PC-3 (cell line): ENCODE measurements around the gene ZNF45. TPM values are rescaled to one million over a fixed set of nuclear protein-coding genes. Genes with fewer than 3 reads are reported as not detected.

Experiments used
- ATAC-seq: fragments of 200-7000 bp; cut with Tn5 transposase; 2 replicates; pipeline ENCODE4 v1.9.1; 2020; ENCODE audit warnings: mild to moderate bottlenecking, moderate library complexity
- BruUV-seq: library from RNA; stranded (reverse); fragments of 400-500 nt; replicated peaks from 2 replicates; lab custom pipeline; 2021; lab: Mats Ljungman, UMichigan
- CTCF ChIA-PET: fragments of 300-600 bp; sonication (Branson Sonifier 250); formaldehyde crosslinking; loops from one replicate; lab custom pipeline; 2022; ENCODE audit warnings: antibody characterized with exemption; lab: Charles Lee
- POLR2A ChIA-PET: fragments of 300-600 bp; sonication (Branson Sonifier 250); formaldehyde crosslinking; loops from one replicate; lab custom pipeline; 2022; ENCODE audit warnings: antibody characterized with exemption; ENCODE audit not compliant: unreplicated experiment; lab: Charles Lee
- DNase-seq: peaks from one replicate; pipeline ENCODE4 v3.0.0-alpha.2; 2015
- H2AFZ ChIP-seq: fragments of 300-600 bp; sonication (generic); 2 replicates; pipeline ENCODE4 v1.6.0; 2016; ENCODE audit warnings: antibody characterized with exemption, low read length
- H3F3A ChIP-seq: fragments of 300-600 bp; sonication (generic); one replicate; pipeline ENCODE4 v1.6.0; 2017; ENCODE audit warnings: antibody characterized with exemption, low read length, control low read depth, mild to moderate bottlenecking; ENCODE audit not compliant: unreplicated experiment
- H3K27ac ChIP-seq: fragments of 300-600 bp; sonication (generic); 2 replicates; pipeline ENCODE4 v1.5.1; 2016; ENCODE audit warnings: mild to moderate bottlenecking, low read length
- H3K27me3 ChIP-seq: fragments of 300-600 bp; sonication (generic); 2 replicates; pipeline ENCODE4 v1.6.1; 2016; ENCODE audit warnings: low read length, mixed read lengths
- H3K36me3 ChIP-seq: fragments of 300-600 bp; sonication (generic); 2 replicates; pipeline ENCODE4 v1.6.1; 2016; ENCODE audit warnings: low read depth, mixed run types, low read length, mixed read lengths
- H3K4me1 ChIP-seq: fragments of 300-600 bp; sonication (generic); 2 replicates; pipeline ENCODE4 v1.5.1; 2016; ENCODE audit warnings: low read length; ENCODE audit not compliant: insufficient read depth
- H3K4me2 ChIP-seq: fragments of 300-600 bp; sonication (generic); 2 replicates; pipeline ENCODE4 v1.6.0; 2016; ENCODE audit warnings: low read length
- H3K4me3 ChIP-seq: fragments of 300-600 bp; sonication (generic); 2 replicates; pipeline ENCODE4 v1.5.1; 2016; ENCODE audit warnings: mild to moderate bottlenecking, low read length, mixed read lengths
- H3K79me2 ChIP-seq: fragments of 300-600 bp; sonication (generic); 2 replicates; pipeline ENCODE4 v1.6.1; 2017; ENCODE audit warnings: low read length, mixed read lengths
- H3K9ac ChIP-seq: fragments of 300-600 bp; sonication (generic); 2 replicates; pipeline ENCODE4 v1.6.0; 2016; ENCODE audit warnings: mild to moderate bottlenecking, low read length
- H3K9me2 ChIP-seq: fragments of 300-600 bp; sonication (generic); replicated peaks from 2 replicates; pipeline ENCODE4 v1.6.1; 2016; ENCODE audit warnings: mixed run types, low read length, mixed read lengths
- H3K9me3 ChIP-seq: fragments of 300-600 bp; sonication (generic); 2 replicates; pipeline ENCODE4 v1.6.1; 2016; ENCODE audit warnings: low read length, mixed read lengths
- H4K20me1 ChIP-seq: fragments of 300-600 bp; sonication (generic); 2 replicates; pipeline ENCODE4 v1.6.1; 2016; ENCODE audit warnings: low read length, mixed read lengths
- EZH2 ChIP-seq: fragments of 300-600 bp; sonication (generic); IDR thresholded peaks from one replicate; pipeline ENCODE4 v1.6.1; 2017; ENCODE audit warnings: antibody characterized with exemption, mild to moderate bottlenecking, low read length; ENCODE audit not compliant: unreplicated experiment
- EZH2phosphoT487 ChIP-seq: fragments of 300-600 bp; sonication (generic); IDR thresholded peaks from 2 replicates; pipeline ENCODE4 v1.6.1; 2018; ENCODE audit warnings: mild to moderate bottlenecking, antibody characterized with exemption, low read length, borderline replicate concordance
- intact Hi-C: fragments of 100-400 bp; cut with micrococcal nuclease; formaldehyde crosslinking; loops from 2 replicates; pipeline ENCODE4 v1.9.0; 2023
- total RNA-seq: library from RNA; depleted of rRNA; stranded (reverse); fragments of >200 nt; gene quantifications from 2 replicates; pipeline ENCODE4 v1.2.3, GENCODE V29; 2014
- TF ChIP-seq, protein P1 (sequence below): fragments of 300-600 bp; sonication (generic); conservative IDR thresholded peaks from 2 replicates; pipeline ENCODE4 v1.5.1; 2017; ENCODE audit warnings: antibody characterized with exemption, low read depth, mild to moderate bottlenecking, low read length

The ZNF45 gene
- total RNA-seq, 1 experiment from 2014 or later = 5.8 TPM

DNA sequence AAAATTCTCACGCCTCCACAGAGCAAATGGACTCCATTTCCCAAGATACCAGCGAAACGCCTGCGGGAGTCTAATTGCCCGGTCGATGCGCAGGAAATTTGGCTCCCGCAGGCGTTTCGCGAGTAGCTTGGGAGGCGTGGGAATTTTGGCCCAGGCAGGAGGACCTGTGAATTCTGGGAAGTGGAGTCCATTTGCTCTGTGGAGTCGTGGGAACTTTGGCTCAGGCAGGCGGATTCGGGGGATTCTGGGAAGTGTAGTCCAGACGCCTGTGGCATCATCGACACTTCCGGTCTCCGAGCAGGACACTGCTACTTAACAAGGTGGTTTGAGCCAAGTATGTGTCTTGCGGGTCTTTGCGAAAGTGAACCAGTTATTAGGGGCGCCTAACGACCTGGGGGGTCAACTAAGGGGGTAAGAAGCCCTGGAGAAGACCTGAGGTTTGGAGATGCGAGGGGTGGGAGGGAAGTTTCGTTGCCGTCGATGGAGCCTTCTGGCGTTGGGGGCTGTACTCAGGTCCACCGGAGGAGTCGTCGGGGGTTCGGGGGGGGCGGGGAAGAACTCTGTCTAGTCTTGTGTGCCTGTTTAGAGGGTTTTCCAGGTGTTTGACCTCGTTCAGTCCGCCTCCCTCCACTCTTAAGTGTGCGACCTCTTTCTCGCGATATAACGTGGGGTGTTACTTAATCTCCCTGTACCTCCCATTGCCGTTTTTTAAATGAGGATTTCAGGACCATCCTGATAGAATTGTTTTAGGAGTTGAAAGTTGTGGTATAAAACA lies 49.0 kb upstream of the ZNF45 start, which contains the start of gene ZNF155:
ZNF155 (plus strand) TSS at position 277 of the 775 bp plus-strand sequence. CDS start 4,356 bp downstream, outside the sequence.
- H2AFZ ChIP-seq = peak within 1 kb of the TSS; percentile 97
- POLR2A ChIA-PET = no interaction called here
- peak within 1 kb of the TSS; percentile 49 for H3K9ac ChIP-seq
- TF ChIP-seq EZH2phosphoT487 (no peak), EZH2 (no peak)
- TF ChIP-seq, protein P1, sequence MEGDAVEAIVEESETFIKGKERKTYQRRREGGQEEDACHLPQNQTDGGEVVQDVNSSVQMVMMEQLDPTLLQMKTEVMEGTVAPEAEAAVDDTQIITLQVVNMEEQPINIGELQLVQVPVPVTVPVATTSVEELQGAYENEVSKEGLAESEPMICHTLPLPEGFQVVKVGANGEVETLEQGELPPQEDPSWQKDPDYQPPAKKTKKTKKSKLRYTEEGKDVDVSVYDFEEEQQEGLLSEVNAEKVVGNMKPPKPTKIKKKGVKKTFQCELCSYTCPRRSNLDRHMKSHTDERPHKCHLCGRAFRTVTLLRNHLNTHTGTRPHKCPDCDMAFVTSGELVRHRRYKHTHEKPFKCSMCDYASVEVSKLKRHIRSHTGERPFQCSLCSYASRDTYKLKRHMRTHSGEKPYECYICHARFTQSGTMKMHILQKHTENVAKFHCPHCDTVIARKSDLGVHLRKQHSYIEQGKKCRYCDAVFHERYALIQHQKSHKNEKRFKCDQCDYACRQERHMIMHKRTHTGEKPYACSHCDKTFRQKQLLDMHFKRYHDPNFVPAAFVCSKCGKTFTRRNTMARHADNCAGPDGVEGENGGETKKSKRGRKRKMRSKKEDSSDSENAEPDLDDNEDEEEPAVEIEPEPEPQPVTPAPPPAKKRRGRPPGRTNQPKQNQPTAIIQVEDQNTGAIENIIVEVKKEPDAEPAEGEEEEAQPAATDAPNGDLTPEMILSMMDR = no peak
- H3K27me3 ChIP-seq = no peaks in the 10 kb centered on the region
- BruUV-seq = no TSS peak
- peak within 1 kb of the TSS; percentile 80 for H3K4me2 ChIP-seq
- no peaks in the 10 kb centered on the region for H3K4me1 ChIP-seq
- intact Hi-C loops = loop anchor here (1.0 to 2.0 kb wide), 2 partner anchors 19 to 110 kb away; partner anchors contain the start of genes ZNF224 and ZNF230
- no peaks in the 10 kb centered on the region; the same call in 1 of the 2 replicates for H3K36me3 ChIP-seq
- ATAC-seq (peak; percentile 99), DNase-seq (peak; percentile 92)
- peaks cover 13% of the 10 kb centered on the region for H3K79me2 ChIP-seq
- no peak within 1 kb of the TSS for H3K27ac ChIP-seq
- no peaks in the 10 kb centered on the region for H3F3A ChIP-seq
- no peaks in the 10 kb centered on the region for H3K9me3 ChIP-seq
- CTCF ChIA-PET = no interaction called here
- H4K20me1 ChIP-seq = no peaks in the 10 kb centered on the region
- no peaks in the 10 kb centered on the region for H3K9me2 ChIP-seq
- H3K4me3 ChIP-seq = peak within 1 kb of the TSS; percentile 81

DNA sequence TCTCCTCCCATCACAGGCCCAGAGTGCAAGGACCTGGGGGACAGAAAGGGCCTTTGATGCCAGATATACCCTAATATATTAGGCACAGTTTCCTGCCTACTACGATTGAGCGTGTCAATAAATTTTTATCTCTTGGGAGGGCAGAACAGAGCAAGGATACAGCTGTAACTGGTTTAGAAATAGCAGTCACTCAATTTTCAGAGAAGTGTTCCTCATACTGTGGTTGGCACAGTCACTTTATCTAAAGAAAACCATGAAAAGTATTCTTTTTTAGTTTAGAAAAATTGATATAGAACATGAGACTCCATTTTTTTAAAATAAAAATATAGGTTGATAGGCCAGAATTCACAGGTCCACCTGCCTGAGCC lies 48.4 kb upstream of the ZNF45 start:
- intact Hi-C loops = no loop called here
- TF ChIP-seq, protein P1 = no peak
- TF ChIP-seq EZH2phosphoT487 = no peak
- TF ChIP-seq EZH2 = no peak
- peak overlapping the region; percentile 97 for H2AFZ ChIP-seq
- H3K27ac ChIP-seq = no peak overlapping the region
- ChIA-PET CTCF (no interaction called here), POLR2A (no interaction called here)
- H4K20me1 ChIP-seq = no peaks in the 10 kb centered on the region
- DNase-seq (no peak), ATAC-seq (no peak)
- H3K27me3 ChIP-seq = no peaks in the 10 kb centered on the region
- H3K79me2 ChIP-seq = peaks cover 13% of the 10 kb centered on the region
- no peak overlapping the region for H3K9ac ChIP-seq
- H3F3A ChIP-seq = no peaks in the 10 kb centered on the region
- peak overlapping the region; percentile 80 for H3K4me2 ChIP-seq
- H3K36me3 ChIP-seq = no peaks in the 10 kb centered on the region; the same call in 1 of the 2 replicates
- BruUV-seq = no TSS peak
- H3K9me3 ChIP-seq = no peaks in the 10 kb centered on the region
- peak overlapping the region; percentile 81 for H3K4me3 ChIP-seq
- H3K9me2 ChIP-seq = no peaks in the 10 kb centered on the region
- no peaks in the 10 kb centered on the region for H3K4me1 ChIP-seq

DNA sequence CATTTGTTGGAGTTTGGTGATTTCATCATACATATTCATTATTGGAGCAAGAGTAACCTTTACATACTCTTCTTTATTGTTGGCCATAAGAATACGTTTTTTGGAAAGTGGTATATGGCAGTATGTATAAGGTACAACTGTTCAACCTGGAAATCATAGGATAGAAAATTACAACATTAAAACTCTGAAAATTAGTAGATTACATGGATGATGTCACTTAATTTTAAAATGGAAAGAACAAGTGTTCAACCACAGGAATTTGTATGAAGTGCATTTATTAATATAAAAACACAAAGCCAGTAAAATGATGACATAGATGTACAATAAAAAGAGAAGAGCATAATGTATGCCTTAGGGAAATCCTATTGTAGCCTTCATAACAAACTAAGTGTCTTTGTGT lies 41.6 kb upstream of the ZNF45 start:
- Histone ChIP-seq H3K27ac (no peak overlapping the region), H3K4me3 (no peak overlapping the region), H3F3A (no peaks in the 10 kb centered on the region), H3K4me1 (no peaks in the 10 kb centered on the region), H3K36me3 (no peaks in the 10 kb centered on the region), H3K9me2 (no peaks in the 10 kb centered on the region), H3K4me2 (no peak overlapping the region), H4K20me1 (no peaks in the 10 kb centered on the region), H3K27me3 (no peaks in the 10 kb centered on the region), H3K9me3 (no peaks in the 10 kb centered on the region), H3K79me2 (no peaks in the 10 kb centered on the region), H2AFZ (no peak overlapping the region), H3K9ac (no peak overlapping the region)
- DNase-seq (no peak), ATAC-seq (no peak)
- ChIA-PET CTCF (no interaction called here), POLR2A (no interaction called here)
- TF ChIP-seq, protein P1 = no peak
- TF ChIP-seq EZH2phosphoT487 = no peak
- TF ChIP-seq EZH2 = no peak
- BruUV-seq = no TSS peak
- intact Hi-C loops = no loop called here
